Endothelial cell (in vitro differentiated cells): ENCODE data around the gene STK40. TPM values are rescaled to one million over a fixed set of nuclear protein-coding genes. Genes with fewer than 3 reads are reported as not detected.
A peak's percentile ranks its signal among the peaks of the same experiment; 100 is the strongest.

Experiments
- DNase-seq: peaks from one replicate; pipeline ENCODE4 v3.0.0; 2021; ENCODE audit warnings: low spot score
- H3K27ac Mint-ChIP-seq: one replicate; pipeline ENCODE4 v1.8.0; 2021; ENCODE audit warnings: mixed read lengths, inconsistent platforms; ENCODE audit not compliant: unreplicated experiment
- H3K27me3 Mint-ChIP-seq: one replicate; pipeline ENCODE4 v1.8.0; 2021; ENCODE audit warnings: mild to moderate bottlenecking, moderate library complexity, mixed read lengths, inconsistent platforms; ENCODE audit not compliant: unreplicated experiment
- H3K36me3 Mint-ChIP-seq: one replicate; pipeline ENCODE4 v1.8.0; 2021; ENCODE audit warnings: mild to moderate bottlenecking, low read depth, mixed read lengths, inconsistent platforms; ENCODE audit not compliant: unreplicated experiment
- H3K4me1 Mint-ChIP-seq: one replicate; pipeline ENCODE4 v1.8.0; 2021; ENCODE audit warnings: mild to moderate bottlenecking, mixed read lengths, inconsistent platforms; ENCODE audit not compliant: unreplicated experiment
- H3K4me3 Mint-ChIP-seq: one replicate; pipeline ENCODE4 v1.8.0; 2021; ENCODE audit warnings: mild to moderate bottlenecking, mixed read lengths, inconsistent platforms; ENCODE audit not compliant: unreplicated experiment
- H3K9me3 Mint-ChIP-seq: one replicate; pipeline ENCODE4 v1.8.0; 2021; ENCODE audit warnings: mixed read lengths, inconsistent platforms; ENCODE audit not compliant: unreplicated experiment
- total RNA-seq: library from RNA; stranded (reverse); fragmentation: NEBNext Ultra II Directional; extraction: Animal tissue kit (Norgen Biotek cat#: 25700); gene quantifications from one replicate; pipeline ENCODE4 v1.2.1, GENCODE V29; 2021; ENCODE audit not compliant: unreplicated experiment
- TF ChIP-seq, protein P1 (sequence below): fragments of 200-600 bp; sonication (generic); IDR thresholded peaks from one replicate; pipeline ENCODE4 v1.5.0; 2021; ENCODE audit warnings: antibody characterized with exemption; ENCODE audit not compliant: unreplicated experiment

Gene STK40
- total RNA-seq, 1 donor from 2014 or later: 37.3 TPM

DNA sequence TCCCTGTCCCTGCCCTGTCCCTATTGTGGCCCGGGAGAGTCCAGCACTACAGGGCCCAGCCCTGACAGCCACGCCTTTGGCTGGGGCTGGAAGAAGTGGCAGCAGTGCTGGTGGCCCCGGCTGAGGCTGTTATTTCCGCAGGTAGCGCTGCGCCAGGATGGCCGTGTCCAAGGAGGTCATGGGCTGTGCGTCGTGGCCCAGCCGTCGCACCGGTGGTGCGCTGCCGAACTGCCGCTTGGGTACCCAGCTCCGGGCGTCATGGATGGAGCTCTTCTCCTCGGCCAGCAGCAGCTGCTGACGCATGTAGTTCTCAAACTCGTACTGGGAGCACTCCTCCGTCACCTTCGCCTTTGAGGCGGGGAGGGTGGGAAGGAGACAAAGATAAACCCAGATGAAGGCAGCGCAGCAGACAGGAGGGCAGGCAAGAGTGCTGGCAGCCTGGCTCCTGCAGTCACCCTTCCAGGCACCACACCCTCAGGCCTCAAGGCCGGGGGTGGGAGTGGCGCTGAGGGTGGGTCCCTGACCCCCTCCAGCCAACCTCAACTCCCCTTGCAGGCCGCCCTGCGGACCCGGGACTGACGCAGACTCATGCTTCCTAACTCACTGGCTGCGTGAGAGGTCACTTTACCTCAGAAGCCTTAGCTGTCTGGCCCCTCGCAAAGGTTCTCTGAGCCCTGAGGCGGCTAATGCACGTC is 44.0 kb downstream of the STK40 start:
- Mint-ChIP-seq H3K4me1 (peaks cover 28% of the 10 kb centered on the region), H3K27ac (no peak overlapping the region), H3K27me3 (peaks cover 16% of the 10 kb centered on the region), H3K4me3 (no peak overlapping the region), H3K36me3 (peaks cover 23% of the 10 kb centered on the region), H3K9me3 (no peaks in the 10 kb centered on the region)
- no peak for DNase-seq
- TF ChIP-seq, protein P1, sequence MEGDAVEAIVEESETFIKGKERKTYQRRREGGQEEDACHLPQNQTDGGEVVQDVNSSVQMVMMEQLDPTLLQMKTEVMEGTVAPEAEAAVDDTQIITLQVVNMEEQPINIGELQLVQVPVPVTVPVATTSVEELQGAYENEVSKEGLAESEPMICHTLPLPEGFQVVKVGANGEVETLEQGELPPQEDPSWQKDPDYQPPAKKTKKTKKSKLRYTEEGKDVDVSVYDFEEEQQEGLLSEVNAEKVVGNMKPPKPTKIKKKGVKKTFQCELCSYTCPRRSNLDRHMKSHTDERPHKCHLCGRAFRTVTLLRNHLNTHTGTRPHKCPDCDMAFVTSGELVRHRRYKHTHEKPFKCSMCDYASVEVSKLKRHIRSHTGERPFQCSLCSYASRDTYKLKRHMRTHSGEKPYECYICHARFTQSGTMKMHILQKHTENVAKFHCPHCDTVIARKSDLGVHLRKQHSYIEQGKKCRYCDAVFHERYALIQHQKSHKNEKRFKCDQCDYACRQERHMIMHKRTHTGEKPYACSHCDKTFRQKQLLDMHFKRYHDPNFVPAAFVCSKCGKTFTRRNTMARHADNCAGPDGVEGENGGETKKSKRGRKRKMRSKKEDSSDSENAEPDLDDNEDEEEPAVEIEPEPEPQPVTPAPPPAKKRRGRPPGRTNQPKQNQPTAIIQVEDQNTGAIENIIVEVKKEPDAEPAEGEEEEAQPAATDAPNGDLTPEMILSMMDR: no peak

DNA sequence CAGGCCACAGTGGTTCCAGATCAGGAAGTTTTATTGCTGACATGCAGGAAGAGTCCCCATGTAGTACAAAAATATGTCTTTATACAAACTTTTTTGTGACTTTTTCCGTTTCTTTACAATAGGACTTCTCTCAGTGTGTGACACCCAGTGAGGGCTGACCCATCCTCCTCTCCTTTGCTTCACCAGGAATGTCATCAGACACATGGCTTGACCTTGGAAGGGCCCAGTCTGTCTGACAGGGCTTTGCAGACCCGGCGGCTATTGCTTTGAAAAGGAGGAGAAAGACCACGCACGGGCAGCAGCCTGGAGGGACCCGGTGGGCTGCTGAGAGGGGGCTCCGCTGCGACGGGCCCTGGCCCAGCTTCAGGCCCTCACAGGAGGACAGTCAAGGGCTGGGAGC is 46.1 kb downstream of the STK40 start:
- Mint-ChIP-seq H3K27me3 (peaks cover 11% of the 10 kb centered on the region), H3K36me3 (peaks cover 18% of the 10 kb centered on the region), H3K9me3 (no peaks in the 10 kb centered on the region), H3K27ac (peak overlapping the region; percentile 61), H3K4me1 (peaks cover 31% of the 10 kb centered on the region), H3K4me3 (peak overlapping the region; percentile 42)
- TF ChIP-seq, protein P1: no peak
- DNase-seq: no peak

DNA sequence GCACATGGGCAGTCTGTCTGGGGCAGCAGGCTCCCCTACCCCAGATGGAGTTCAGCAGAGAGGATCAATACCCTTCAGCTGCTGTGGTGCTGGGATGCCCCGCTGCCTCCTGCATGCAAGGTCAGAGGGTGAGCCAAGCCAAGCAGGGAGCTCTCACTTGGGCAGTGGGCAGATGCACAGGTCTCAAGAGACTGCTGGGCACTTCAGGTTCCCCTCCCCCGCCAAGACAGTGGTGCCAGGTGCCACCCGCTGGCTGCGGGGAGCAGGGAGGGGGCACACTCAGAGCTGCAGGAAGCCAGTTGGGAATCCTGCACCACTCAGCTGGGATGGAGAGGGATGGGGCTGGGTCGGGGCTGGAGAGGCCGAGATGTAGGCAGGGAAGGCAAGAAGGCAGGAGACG is 46.5 kb downstream of the STK40 start:
- TF ChIP-seq, protein P1: no peak
- no peaks in the 10 kb centered on the region for H3K9me3 Mint-ChIP-seq

DNA sequence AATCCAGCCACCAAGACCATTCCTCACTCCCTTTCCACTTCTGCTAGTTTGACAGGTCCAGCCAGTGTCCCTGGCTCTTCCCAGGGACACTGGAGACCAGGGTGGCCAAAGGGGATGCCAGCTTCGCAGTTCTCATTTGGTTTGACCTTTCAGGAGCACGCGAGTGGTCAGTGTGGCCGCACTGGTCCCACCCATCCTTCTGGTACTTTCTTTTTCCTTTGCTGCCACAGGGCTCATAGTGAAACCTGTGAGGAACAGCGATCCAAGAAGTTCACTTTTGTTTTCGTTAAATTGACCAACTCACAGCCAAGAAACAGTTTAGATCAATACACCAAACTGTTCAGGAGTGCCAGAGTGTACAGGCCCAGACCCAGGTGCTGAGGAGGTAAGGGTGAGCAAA is 47.9 kb downstream of the STK40 start:
- Mint-ChIP-seq H3K4me3 (peak overlapping the region; percentile 47), H3K9me3 (no peaks in the 10 kb centered on the region), H3K27me3 (peaks cover 11% of the 10 kb centered on the region), H3K27ac (peak overlapping the region; percentile 52), H3K36me3 (peaks cover 14% of the 10 kb centered on the region), H3K4me1 (peaks cover 31% of the 10 kb centered on the region)
- TF ChIP-seq, protein P1: no peak
- no peak for DNase-seq

More for the DNA sequence above, 46.5 kb downstream of the STK40 start:
- no peak for DNase-seq
- peaks cover 11% of the 10 kb centered on the region for H3K27me3 Mint-ChIP-seq
- peaks cover 31% of the 10 kb centered on the region for H3K4me1 Mint-ChIP-seq
- H3K27ac Mint-ChIP-seq: peak overlapping the region; percentile 61
- peaks cover 14% of the 10 kb centered on the region for H3K36me3 Mint-ChIP-seq
- peak overlapping the region; percentile 42 for H3K4me3 Mint-ChIP-seq

DNA sequence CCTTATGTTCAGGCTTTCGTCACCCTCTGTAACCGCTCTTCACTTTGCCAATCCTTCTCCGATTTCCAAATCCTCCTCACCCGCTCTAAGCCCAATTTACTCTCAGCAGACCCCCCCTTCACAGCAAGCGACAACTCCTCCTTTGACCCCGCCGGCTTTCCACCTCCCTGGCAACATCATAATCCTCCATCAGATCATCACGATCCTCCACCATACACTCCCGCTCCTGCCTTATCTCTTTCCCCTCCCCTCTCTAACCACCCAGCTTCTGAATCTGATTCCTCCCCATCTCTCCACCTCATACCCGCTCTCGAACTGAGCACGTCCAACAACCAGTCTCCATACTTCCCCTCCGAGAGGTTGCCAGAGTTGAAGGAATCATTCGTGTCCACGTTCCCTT is 54.8 kb downstream of the STK40 start:
- H3K4me3 Mint-ChIP-seq: no peak overlapping the region
- H3K4me1 Mint-ChIP-seq: peaks cover 11% of the 10 kb centered on the region
- DNase-seq: no peak
- no peak overlapping the region for H3K27ac Mint-ChIP-seq
- no peaks in the 10 kb centered on the region for H3K36me3 Mint-ChIP-seq
- no peaks in the 10 kb centered on the region for H3K9me3 Mint-ChIP-seq
- TF ChIP-seq, protein P1: no peak
- peaks cover 15% of the 10 kb centered on the region for H3K27me3 Mint-ChIP-seq
